ENCODE data around the gene KIF25.

The KIF25 gene

GRCh38 chr6:167962711-167963110 lies 34.8 kb upstream of the KIF25 start:
- Histone ChIP-seq H2AFZ (ENCODE audit: low read depth, low read length, severe bottlenecking) (no peak overlapping the region), H3K4me3 (ENCODE audit: insufficient read depth, low read length, poor library complexity, severe bottlenecking) (no peak overlapping the region), H3K9me2 (replicated peaks; ENCODE audit: insufficient read depth, low read length) (no peaks in the 10 kb centered on the region), H3K9me3 (ENCODE audit: insufficient read depth, low read length) (no peaks in the 10 kb centered on the region), H3K36me3 (ENCODE audit: low read length) (no peaks in the 10 kb centered on the region), H3K9ac (ENCODE audit: low read length) (no peak overlapping the region), H4K20me1 (ENCODE audit: low read depth, low read length) (no peaks in the 10 kb centered on the region), H3K27ac (ENCODE audit: low read depth, low read length) (no peak overlapping the region), H3K79me2 (ENCODE audit: insufficient read depth, low read length) (no peaks in the 10 kb centered on the region), H3K27me3 (ENCODE audit: low read length) (no peaks in the 10 kb centered on the region), H3F3A (ENCODE audit: insufficient read depth) (no peaks in the 10 kb centered on the region), H3K4me2 (ENCODE audit: low read depth, low read length, poor library complexity, severe bottlenecking) (no peak overlapping the region)
- no peak for TF ChIP-seq EZH2phosphoT487 (conservative IDR thresholded peaks at IDR 0.05; ENCODE audit: low read length)
- TF ChIP-seq CTCF (IDR thresholded peaks at IDR 0.05; ENCODE audit: insufficient read depth, low read length, poor library complexity, severe bottlenecking), result no peak

GRCh38 chr6:167963589-167964057 lies 33.8 kb upstream of the KIF25 start:
- Histone ChIP-seq H3K27me3 (ENCODE audit: low read length) (no peaks in the 10 kb centered on the region), H3K4me3 (ENCODE audit: insufficient read depth, low read length, poor library complexity, severe bottlenecking) (no peak overlapping the region), H3F3A (ENCODE audit: insufficient read depth) (no peaks in the 10 kb centered on the region), H3K36me3 (ENCODE audit: low read length) (no peaks in the 10 kb centered on the region), H4K20me1 (ENCODE audit: low read depth, low read length) (no peaks in the 10 kb centered on the region), H3K79me2 (ENCODE audit: insufficient read depth, low read length) (no peaks in the 10 kb centered on the region), H3K9me2 (replicated peaks; ENCODE audit: insufficient read depth, low read length) (no peaks in the 10 kb centered on the region), H3K27ac (ENCODE audit: low read depth, low read length) (no peak overlapping the region), H2AFZ (ENCODE audit: low read depth, low read length, severe bottlenecking) (no peak overlapping the region), H3K4me2 (ENCODE audit: low read depth, low read length, poor library complexity, severe bottlenecking) (no peak overlapping the region), H3K9ac (ENCODE audit: low read length) (no peak overlapping the region), H3K9me3 (ENCODE audit: insufficient read depth, low read length) (no peaks in the 10 kb centered on the region)
- TF ChIP-seq EZH2phosphoT487 (conservative IDR thresholded peaks at IDR 0.05; ENCODE audit: low read length), result no peak
- TF ChIP-seq CTCF (IDR thresholded peaks at IDR 0.05; ENCODE audit: insufficient read depth, low read length, poor library complexity, severe bottlenecking), result no peak

- Histone ChIP-seq H3K9ac (ENCODE audit: low read length) (no peak overlapping the region), H3K36me3 (ENCODE audit: low read length) (no peaks in the 10 kb centered on the region), H3K4me2 (ENCODE audit: low read depth, low read length, poor library complexity, severe bottlenecking) (no peak overlapping the region), H4K20me1 (ENCODE audit: low read depth, low read length) (no peaks in the 10 kb centered on the region), H2AFZ (ENCODE audit: low read depth, low read length, severe bottlenecking) (no peak overlapping the region), H3K27ac (ENCODE audit: low read depth, low read length) (no peak overlapping the region), H3K79me2 (ENCODE audit: insufficient read depth, low read length) (no peaks in the 10 kb centered on the region), H3K4me3 (ENCODE audit: insufficient read depth, low read length, poor library complexity, severe bottlenecking) (no peak overlapping the region), H3K9me3 (ENCODE audit: insufficient read depth, low read length) (no peaks in the 10 kb centered on the region), H3F3A (ENCODE audit: insufficient read depth) (no peaks in the 10 kb centered on the region), H3K27me3 (ENCODE audit: low read length) (no peaks in the 10 kb centered on the region), H3K9me2 (replicated peaks; ENCODE audit: insufficient read depth, low read length) (no peaks in the 10 kb centered on the region)
- TF ChIP-seq EZH2phosphoT487 (conservative IDR thresholded peaks at IDR 0.05; ENCODE audit: low read length) (no peak), CTCF (IDR thresholded peaks at IDR 0.05; ENCODE audit: insufficient read depth, low read length, poor library complexity, severe bottlenecking) (no peak)
These were observed 31.6 kb upstream of the KIF25 start for GRCh38 chr6:167965592-167966539.

Measured in SU-DHL-6 (cell line).